GM18508 (cell line): ENCODE measurements around the gene TNFSF13.

Source experiments
- ATAC-seq: cut with Tn5 transposase; IDR thresholded peaks from one replicate; pipeline ENCODE4 v1.9.1; 2021; ENCODE audit warnings: moderate number of reproducible peaks; ENCODE audit not compliant: insufficient read depth, unreplicated experiment

Gene TNFSF13, protein sequence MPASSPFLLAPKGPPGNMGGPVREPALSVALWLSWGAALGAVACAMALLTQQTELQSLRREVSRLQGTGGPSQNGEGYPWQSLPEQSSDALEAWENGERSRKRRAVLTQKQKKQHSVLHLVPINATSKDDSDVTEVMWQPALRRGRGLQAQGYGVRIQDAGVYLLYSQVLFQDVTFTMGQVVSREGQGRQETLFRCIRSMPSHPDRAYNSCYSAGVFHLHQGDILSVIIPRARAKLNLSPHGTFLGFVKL

DNA sequence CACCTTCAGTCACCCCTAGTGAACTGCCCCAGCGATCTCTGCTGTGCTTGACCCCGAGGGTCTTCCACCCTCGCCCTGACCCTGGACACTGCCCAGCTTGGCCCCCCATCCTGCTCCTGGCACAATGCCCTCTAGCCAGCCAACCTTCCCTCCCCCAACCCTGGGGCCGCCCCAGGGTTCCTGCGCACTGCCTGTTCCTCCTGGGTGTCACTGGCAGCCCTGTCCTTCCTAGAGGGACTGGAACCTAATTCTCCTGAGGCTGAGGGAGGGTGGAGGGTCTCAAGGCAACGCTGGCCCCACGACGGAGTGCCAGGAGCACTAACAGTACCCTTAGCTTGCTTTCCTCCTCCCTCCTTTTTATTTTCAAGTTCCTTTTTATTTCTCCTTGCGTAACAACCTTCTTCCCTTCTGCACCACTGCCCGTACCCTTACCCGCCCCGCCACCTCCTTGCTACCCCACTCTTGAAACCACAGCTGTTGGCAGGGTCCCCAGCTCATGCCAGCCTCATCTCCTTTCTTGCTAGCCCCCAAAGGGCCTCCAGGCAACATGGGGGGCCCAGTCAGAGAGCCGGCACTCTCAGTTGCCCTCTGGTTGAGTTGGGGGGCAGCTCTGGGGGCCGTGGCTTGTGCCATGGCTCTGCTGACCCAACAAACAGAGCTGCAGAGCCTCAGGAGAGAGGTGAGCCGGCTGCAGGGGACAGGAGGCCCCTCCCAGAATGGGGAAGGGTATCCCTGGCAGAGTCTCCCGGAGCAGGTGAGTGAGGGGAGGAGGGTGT, at the start of gene TNFSF13:
Gene TNFSF13, plus strand, starts transcription at position 207 of the 776 bp plus-strand sequence. Its CDS starts 290 bp downstream, at position 497.
- no peak for ATAC-seq

DNA sequence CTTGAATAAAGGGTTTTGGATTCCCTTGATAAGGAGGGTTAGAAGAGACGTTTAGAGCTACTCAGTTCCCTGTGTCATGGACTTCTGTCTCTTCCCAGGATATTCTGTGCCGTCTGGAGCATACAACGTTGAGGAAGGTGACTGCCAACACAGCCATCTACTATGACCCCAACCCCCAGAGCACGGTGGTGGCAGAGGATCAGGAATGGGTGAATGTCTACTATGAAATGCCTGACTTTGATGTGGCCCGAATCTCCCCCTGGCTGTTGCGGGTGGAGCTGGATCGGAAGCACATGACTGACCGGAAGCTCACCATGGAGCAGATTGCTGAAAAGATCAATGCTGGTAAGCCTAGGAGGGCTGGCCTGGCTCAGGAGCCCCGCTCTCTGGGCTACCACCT, 49.7 kb upstream of the TNFSF13 start:
- ATAC-seq = no peak

DNA sequence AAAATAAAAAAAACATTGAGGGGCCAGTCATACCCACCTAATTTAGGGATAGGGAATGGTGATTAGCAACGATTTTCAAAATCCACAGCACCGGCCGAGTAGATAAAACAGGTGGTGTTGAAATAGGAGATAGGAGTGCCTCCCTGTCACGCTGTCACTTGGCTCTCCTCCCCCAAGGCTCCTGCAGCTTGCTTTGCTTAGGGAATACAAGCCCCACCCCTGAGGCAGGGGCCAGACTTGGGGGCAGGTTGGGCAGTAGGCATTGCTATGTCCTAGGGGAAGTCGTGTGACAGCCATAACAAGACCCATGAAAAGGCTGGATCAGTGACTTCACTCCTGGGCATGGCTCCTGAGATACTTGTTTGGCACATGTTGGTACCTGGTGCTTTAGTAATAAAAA, 48.6 kb upstream of the TNFSF13 start:
- no peak for ATAC-seq

DNA sequence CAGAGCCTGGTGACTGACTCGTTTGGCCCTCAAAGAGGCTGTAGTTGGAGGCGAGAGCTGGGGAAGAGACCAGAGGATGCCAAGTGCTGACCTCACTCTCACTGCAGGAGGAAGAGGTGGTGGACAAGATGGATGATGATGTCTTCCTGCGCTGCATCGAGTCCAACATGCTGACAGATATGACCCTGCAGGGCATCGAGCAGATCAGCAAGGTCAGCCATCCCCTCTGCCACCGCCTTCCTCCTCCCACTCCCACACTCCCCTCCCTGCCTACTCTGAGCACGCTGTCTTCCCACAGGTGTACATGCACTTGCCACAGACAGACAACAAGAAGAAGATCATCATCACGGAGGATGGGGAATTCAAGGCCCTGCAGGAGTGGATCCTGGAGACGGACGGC, 47.4 kb upstream of the TNFSF13 start:
- no peak for ATAC-seq

DNA sequence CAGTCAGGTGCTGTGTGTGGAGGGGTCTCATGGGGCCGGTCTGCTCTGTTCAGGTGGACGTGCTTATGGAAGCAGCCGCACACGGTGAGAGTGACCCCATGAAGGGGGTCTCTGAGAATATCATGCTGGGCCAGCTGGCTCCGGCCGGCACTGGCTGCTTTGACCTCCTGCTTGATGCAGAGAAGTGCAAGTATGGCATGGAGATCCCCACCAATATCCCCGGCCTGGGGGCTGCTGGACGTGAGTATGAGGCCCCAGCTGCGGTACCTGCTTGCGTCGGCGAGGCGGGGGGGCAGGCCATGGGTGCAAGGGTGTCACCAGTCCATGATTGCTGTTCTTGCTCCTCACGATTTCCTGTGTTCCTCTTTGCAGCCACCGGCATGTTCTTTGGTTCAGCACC, 46.4 kb upstream of the TNFSF13 start:
- no peak for ATAC-seq

DNA sequence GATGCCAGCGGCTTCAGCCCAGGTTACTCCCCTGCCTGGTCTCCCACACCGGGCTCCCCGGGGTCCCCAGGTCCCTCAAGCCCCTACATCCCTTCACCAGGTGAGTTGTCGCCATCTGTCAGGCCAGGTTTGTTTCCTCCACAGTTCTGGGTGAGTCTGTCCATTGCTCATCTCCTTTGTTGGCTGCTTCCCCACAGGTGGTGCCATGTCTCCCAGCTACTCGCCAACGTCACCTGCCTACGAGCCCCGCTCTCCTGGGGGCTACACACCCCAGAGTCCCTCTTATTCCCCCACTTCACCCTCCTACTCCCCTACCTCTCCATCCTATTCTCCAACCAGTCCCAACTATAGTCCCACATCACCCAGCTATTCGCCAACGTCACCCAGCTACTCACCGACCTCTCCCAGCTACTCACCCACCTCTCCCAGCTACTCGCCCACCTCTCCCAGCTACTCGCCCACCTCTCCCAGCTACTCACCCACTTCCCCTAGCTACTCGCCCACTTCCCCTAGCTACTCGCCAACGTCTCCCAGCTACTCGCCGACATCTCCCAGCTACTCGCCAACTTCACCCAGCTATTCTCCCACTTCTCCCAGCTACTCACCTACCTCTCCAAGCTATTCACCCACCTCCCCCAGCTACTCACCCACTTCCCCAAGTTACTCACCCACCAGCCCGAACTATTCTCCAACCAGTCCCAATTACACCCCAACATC, 45.6 kb upstream of the TNFSF13 start:
- ATAC-seq = no peak

DNA sequence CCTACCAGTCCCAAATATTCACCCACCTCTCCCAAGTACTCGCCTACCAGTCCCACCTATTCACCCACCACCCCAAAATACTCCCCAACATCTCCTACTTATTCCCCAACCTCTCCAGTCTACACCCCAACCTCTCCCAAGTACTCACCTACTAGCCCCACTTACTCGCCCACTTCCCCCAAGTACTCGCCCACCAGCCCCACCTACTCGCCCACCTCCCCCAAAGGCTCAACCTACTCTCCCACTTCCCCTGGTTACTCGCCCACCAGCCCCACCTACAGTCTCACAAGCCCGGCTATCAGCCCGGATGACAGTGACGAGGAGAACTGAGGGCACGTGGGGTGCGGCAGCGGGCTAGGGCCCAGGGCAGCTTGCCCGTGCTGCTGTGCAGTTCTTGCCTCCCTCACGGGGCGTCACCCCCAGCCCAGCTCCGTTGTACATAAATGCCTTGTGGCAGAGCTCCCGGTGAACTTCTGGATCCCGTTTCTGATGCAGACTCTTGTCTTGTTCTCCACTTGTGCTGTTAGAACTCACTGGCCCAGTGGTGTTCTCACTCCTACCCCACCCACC, 44.6 kb upstream of the TNFSF13 start:
- ATAC-seq = no peak

DNA sequence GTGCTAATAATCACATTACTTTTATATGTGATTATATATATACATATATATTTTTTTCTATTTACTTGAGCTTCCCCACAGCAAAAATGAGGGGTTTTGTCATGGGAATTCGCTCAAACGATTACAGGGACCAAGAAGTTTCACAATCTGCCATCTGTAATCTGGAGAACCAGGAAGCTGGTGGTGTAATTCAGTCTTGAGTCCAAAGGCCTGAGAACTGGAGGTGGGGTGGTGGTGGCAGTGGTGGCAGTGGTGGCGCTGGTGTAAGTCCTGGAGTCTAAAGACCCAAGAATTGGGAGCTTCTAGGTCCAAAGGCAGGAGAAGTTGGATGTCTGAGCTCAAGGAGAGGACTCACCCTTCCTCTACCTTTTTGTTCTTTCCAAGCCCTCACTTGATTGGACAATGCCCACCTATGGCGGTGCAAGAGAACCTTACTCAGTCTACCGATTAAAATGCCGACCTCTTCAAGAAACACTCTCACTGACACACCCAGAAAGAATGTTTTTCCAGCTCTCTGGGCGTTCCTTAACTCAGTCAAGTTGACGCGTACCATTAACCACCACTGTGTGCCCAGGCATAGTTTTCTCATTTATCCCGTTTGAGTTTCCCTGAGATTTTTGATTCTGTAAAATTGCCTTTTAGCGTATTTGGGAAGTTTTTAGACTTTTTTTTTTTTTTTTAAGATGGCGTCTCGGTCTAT, 42.5 kb upstream of the TNFSF13 start:
- ATAC-seq = no peak

DNA sequence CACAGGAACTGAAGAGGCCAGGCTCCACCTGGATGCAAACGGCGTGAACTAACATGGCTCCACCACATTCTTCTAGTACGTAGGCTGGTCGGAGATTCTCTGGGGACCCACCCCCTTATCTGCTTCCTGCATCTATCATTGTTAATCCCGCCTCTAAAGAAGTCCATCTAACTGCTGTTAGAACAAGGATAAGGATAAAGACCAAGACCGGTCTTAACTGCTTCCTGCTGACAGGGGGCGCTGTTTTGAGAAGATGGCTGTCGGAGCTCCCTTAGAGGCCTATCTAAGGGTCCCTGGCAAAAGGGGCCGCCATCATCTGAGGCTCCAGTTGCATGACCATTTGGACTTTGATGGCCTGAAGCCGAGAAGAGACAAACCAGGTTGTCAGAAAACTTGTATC, 35.5 kb upstream of the TNFSF13 start:
- no peak for ATAC-seq

DNA sequence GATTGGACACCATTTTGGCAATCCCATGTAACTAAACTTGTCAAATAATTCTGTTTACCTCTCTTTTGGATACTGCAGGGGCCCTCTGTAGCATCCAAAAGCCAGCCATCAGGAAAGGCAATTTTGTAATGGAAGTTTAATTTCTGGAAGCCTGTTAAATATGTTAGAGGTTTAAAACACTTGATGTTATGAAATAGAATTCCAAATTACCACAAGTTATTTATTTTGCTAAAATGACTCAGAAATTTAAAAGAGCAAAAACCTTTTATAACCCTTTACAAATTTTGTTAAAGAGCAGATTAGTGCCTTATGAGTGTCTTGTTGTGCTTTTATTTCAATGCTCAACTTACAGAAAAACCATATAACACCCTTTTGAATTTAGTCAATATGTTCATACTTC, 29.7 kb upstream of the TNFSF13 start:
- no peak for ATAC-seq

DNA sequence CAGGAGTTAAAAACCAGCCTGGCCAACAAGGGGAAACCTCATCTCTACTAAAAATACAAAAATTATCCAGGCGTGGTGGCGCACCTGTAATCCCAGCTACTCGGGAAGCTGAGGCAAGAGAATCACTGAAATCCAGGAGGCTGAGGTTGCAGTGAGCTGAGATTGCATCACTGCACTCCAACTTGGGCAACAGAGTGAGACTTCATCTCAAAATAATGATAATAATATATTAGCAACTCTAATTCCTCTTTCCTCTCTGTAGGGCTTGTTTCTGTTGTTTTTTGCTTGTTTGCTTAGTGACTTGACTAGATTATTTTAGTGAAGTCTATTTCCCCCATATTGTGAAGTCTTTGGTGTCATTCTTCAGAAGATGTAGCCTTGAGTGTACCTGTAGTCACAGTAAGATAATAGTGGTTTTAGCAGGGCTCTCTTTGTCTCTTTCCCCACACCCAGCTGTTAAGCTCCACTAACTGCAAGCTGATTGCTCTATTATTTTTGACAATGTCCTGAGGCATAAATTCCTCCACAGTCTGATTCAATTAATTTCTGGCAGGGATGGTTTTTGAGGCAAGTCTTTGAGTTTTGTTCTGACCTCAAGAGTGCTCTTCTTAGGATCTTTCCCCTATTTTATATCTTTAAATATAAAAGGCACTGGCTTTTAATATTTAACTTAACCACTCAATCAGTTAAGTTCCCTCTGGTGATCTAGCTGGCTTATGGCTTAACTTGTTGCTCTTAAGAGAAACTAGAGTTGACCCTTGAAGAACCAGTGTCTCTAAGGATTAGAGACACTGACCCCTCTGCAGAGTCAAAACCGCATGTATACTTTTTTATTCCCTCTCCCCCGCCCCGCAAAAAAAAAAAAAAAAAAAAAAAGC, 28.3 kb upstream of the TNFSF13 start:
- no peak for ATAC-seq

DNA sequence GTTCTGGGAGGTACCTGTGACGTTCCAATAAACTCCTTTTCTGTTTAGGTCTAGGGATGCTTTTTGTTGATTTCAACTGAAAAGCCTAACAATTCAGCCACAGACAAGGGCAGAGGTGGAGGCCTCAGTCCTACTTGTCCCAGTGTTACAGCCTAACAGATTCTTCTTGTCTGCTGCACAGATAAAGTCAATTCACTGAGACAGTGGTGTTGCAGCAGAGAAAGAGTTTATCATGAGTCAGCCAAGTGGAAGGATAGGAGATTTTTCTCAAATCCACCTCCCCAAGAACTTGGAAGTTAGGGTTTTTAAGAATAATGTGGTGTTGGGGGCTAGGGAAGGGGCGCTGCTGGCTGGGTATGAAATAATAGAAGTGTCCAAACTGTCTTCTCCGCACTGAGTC, 20.5 kb upstream of the TNFSF13 start:
- no peak for ATAC-seq

DNA sequence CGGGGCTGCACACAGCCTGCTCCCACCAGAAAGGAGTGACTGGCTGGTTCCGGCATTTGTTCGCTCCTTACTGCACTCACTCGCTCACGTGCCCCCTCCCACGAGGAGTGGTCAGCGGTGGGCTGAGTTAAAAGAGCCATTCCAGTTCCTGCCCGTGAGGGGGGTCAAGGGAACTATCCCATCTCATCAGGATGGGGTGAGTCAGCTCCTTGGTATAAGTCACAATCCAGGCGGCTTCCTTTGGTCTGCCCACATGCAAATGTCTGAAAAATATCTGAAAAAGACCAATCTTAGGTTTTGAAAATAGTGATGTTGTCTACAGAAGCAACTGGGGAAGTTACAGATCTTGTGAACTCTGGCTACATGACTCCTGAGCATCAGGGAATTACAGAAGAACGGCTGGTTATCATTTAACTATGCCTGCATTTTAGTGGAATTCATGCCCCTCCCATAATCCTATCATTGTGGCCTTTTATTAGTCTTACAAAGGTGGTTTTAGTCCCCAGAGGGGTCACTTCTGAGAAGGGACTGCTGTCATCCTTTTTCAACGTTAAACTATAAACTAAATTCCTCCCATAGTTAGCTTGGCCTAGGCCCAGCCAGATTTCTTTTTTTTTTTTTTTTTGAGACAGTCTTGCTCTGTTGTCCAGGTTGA, 19.5 kb upstream of the TNFSF13 start:
- no peak for ATAC-seq

DNA sequence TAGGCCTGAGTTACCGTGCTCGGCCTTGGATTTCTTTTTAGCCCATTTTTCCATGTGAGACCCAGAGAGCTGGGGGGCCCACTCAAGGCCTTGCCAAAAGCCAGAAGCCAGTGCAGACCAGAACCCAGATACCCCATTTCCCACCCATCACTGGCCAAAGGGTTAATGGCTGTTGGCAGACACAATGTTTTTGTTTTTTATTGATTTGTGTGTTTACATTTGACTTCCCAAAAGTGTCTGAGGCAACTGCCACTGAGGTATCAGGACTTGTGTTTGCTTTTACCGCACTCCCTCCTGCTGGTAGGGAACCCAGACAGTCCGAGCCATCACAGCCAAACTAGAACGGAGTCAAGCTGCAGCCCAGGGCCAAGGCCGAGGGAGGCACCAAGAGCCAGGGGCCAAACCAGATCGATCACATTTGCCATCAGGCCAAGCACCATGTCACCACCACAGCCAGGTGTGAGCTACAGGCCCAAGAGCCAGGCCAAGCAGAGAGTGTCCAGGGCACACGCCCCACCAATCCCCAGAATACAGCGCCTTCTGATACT, 17.4 kb upstream of the TNFSF13 start:
- ATAC-seq = no peak

DNA sequence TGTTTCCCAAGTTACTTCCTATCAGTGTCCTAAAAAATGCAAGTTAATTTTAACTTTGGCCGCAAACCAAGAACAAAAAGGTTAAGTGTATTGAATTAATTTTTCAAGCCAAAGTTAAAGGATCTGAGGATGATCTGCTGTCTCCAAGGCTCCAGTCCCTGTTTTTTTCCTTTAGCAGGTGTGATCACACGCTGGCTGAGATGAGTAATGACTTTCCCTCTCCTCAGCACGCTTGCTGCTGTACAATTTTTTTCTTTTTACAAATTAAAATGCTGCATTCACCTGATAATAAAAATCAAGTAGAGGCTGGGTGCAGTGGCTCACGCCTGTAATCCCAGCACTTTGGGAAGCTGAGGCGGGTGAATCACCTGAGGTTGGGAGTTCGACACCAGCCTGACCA, 13.6 kb upstream of the TNFSF13 start:
- ATAC-seq = no peak

DNA sequence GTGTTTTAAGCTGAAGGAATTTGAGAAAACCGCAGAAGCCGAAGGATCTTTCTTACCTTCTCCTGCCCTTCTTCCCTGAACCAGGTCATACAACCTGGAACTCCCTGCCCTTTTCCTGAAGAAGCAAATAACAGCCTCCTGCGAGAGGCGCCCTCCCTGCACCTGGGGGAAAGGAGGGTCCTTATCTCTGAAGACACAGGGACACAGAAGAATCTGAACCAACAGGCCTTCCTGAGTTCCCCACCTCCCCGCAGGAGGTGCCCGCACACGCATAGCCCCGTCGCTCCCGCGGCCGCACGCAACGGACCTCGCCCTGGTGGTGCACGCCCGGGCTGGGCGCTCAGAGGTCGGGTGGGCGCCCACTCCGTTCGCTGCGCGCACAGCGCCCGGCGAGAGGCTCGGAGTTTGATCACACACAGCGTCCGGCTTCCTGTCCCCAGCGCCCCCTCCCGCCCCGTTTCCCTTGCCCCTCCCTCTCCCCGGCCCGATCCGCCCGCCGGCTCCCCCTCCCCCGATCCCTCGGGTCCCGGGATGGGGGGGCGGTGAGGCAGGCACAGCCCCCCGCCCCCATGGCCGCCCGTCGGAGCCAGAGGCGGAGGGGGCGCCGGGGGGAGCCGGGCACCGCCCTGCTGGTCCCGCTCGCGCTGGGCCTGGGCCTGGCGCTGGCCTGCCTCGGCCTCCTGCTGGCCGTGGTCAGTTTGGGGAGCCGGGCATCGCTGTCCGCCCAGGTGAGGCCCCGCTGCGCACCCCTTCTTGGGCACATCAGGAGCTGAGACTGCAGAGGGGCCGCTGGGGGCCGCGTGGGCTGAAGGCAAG, 9.8 kb upstream of the TNFSF13 start, which contains the start of gene TNFSF12:
Gene TNFSF12, plus strand, starts transcription at position 474 of the 816 bp plus-strand sequence. Its CDS starts 96 bp downstream, at position 570.
- ATAC-seq = no peak

DNA sequence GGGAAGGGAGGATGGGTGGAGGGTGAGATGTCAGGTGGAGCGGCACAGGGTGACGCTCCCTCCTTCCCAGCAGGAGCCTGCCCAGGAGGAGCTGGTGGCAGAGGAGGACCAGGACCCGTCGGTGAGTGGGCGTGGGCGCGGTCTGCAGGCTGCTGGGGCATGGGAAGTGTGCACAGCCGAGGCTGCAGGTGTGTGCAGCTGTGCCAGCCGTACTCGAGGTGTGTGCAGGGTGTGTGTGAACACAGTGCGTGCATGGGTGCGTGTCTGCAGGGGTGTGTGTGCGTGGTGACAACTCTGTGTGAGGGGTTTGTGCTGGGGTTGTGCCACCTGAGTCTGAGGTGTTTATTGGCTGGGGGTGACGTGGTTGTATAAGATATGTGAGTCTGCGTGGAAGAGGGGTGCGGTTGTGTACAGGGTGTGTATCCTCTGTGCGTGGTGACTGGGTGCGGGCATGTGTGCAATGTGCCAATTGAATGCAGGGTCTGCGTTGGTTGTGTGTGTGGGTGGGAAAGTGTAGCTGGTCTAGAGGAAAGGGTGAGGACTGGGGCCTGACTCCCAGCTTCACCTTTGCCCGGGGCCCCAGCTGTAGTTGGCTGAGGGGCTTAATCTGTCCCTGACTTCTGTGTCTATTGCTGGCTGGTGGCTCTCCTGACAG, 9.0 kb upstream of the TNFSF13 start:
- no peak for ATAC-seq
